ENCODE results near the gene AK8.

DNA sequence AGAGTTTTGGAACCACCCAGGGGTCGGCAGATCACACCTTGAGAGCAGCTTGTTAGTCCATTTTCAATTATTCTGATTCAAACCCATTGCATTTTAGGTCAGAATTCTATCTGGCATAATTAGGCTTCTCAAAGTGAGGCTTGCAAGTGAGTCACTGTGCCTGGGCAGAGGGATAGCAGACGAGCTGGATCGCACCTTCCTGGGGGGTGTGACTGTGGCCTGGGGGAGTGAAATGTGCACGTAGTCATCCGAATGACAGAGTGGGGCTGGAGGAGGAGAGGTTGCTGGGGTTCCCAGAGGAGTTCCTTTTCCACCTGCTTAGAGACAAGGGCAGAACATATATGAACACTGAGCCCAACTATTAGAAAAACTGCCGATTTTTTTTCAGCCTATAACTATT lies 32.3 kb upstream of the AK8 start:
- TF ChIP-seq POLR2AphosphoS5 (IDR thresholded peaks at IDR 0.05): no peak
- TF ChIP-seq EP300 (IDR thresholded peaks at IDR 0.05): no peak
- TF ChIP-seq, protein P1, sequence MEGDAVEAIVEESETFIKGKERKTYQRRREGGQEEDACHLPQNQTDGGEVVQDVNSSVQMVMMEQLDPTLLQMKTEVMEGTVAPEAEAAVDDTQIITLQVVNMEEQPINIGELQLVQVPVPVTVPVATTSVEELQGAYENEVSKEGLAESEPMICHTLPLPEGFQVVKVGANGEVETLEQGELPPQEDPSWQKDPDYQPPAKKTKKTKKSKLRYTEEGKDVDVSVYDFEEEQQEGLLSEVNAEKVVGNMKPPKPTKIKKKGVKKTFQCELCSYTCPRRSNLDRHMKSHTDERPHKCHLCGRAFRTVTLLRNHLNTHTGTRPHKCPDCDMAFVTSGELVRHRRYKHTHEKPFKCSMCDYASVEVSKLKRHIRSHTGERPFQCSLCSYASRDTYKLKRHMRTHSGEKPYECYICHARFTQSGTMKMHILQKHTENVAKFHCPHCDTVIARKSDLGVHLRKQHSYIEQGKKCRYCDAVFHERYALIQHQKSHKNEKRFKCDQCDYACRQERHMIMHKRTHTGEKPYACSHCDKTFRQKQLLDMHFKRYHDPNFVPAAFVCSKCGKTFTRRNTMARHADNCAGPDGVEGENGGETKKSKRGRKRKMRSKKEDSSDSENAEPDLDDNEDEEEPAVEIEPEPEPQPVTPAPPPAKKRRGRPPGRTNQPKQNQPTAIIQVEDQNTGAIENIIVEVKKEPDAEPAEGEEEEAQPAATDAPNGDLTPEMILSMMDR (IDR thresholded peaks at IDR 0.05): no peak
- TF ChIP-seq POLR2A (IDR thresholded peaks at IDR 0.05): no peak
